Transverse colon (tissue), 3 donors: ENCODE results near the gene PLPP2.

Experiments used
- POLR2A ChIP-seq: fragments of 450-650 bp; IDR thresholded peaks from one replicate; pipeline ENCODE4 v1.6.1; 2016; ENCODE audit warnings: antibody characterized with exemption, mild to moderate bottlenecking, moderate library complexity
- TF ChIP-seq, protein P1 (sequence below), 5 experiments: fragments of 200-600 bp in 3 of 5; fragments of 450-650 bp in 2 of 5; sonication (generic) in 3 of 5; IDR thresholded peaks; 1 replicate in 2 of 5; 2 replicates in 3 of 5; pipeline ENCODE4 v1.5.1; 2016 to 2017; ENCODE audit warnings: antibody characterized with exemption in 5 of 5, inconsistent platforms in 3 of 5, mild to moderate bottlenecking in 2 of 5, moderate library complexity in 1 of 5

DNA sequence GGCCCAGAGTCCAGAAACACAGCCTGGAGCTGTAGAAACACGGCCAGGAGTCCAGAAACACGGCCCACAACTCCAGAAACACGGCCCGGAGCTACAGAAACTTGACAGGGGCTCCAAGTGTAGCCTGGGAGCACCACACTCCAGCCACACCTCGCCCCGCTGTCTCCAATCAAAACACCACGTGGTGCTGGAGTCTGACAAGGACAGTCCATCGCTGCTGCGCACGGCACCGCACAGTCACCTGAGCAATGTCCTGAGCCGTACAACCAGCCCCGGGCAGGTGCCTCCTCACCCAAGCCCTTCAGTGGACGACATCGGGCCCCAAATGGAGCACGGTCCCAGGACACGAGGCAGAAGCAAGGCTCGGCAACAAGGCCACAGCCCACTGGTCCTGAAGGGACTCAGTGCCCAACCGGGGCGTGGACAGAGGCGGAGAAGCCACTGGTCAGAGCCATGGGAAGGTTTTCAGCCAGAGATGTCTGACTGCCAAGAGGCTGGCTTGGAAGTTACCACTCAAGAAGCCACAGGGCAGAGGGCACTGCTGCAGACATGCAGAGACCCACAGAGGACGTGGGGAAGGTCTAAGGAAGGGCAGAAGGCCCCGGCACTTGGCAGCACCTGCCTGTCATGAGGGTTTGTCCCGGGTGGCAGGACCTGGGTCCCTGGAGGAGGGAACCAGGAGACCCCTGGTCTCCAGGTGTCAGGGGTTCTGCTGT lies 19.7 kb upstream of the PLPP2 start:
- TF ChIP-seq, protein P1, sequence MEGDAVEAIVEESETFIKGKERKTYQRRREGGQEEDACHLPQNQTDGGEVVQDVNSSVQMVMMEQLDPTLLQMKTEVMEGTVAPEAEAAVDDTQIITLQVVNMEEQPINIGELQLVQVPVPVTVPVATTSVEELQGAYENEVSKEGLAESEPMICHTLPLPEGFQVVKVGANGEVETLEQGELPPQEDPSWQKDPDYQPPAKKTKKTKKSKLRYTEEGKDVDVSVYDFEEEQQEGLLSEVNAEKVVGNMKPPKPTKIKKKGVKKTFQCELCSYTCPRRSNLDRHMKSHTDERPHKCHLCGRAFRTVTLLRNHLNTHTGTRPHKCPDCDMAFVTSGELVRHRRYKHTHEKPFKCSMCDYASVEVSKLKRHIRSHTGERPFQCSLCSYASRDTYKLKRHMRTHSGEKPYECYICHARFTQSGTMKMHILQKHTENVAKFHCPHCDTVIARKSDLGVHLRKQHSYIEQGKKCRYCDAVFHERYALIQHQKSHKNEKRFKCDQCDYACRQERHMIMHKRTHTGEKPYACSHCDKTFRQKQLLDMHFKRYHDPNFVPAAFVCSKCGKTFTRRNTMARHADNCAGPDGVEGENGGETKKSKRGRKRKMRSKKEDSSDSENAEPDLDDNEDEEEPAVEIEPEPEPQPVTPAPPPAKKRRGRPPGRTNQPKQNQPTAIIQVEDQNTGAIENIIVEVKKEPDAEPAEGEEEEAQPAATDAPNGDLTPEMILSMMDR (IDR thresholded peaks at IDR 0.05), result no peak
- TF ChIP-seq POLR2A, result no peak
